Panc1 (cell line): ENCODE measurements around the gene ST8SIA3. TPM values are rescaled to one million over a fixed set of nuclear protein-coding genes. Genes with fewer than 3 reads are reported as not detected.

Experiments
- ATAC-seq: fragments of 200-7000 bp; cut with Tn5 transposase; 2 replicates; pipeline ENCODE4 v1.9.1; 2020; ENCODE audit warnings: mild to moderate bottlenecking, moderate library complexity
- BruUV-seq: library from RNA; stranded (reverse); fragments of 400-500 nt; replicated peaks from 2 replicates; lab custom pipeline; 2021; lab: Mats Ljungman, UMichigan
- CTCF ChIA-PET: fragments of 300-600 bp; sonication (Branson Sonifier 250); formaldehyde crosslinking; loops from one replicate; lab custom pipeline; 2022; ENCODE audit warnings: antibody characterized with exemption; lab: Charles Lee
- POLR2A ChIA-PET: fragments of 300-600 bp; sonication (Branson Sonifier 250); formaldehyde crosslinking; loops from one replicate; lab custom pipeline; 2022; ENCODE audit warnings: antibody characterized with exemption; lab: Charles Lee
- DNase-seq: peaks from one replicate; pipeline ENCODE4 v3.0.0-alpha.2; 2010; ENCODE audit warnings: low read depth, low spot score
- H3K27ac ChIP-seq: 2 replicates; pipeline ENCODE4 v1.5.1; 2011; ENCODE audit warnings: mild to moderate bottlenecking, low read length, inconsistent platforms
- H3K27me3 ChIP-seq: fragments of 200-500 bp; sonication (Bioruptor generic); 2 replicates; pipeline ENCODE4 v1.6.0; 2014; ENCODE audit warnings: low read length, inconsistent platforms; ENCODE audit not compliant: control insufficient read depth, insufficient read depth
- H3K36me3 ChIP-seq: fragments of 200-500 bp; sonication (Bioruptor generic); 2 replicates; pipeline ENCODE4 v1.5.1; 2014; ENCODE audit warnings: inconsistent platforms, mild to moderate bottlenecking, low read length, moderate library complexity; ENCODE audit not compliant: control insufficient read depth, insufficient read depth
- H3K4me1 ChIP-seq: 2 replicates; pipeline ENCODE4 v1.5.1; 2011; ENCODE audit warnings: inconsistent platforms, mild to moderate bottlenecking, low read length, moderate library complexity; ENCODE audit not compliant: control insufficient read depth, insufficient read depth
- H3K4me3 ChIP-seq, 2 experiments: 2 replicates each; pipeline ENCODE4 v1.5.1; 2011 to 2012; ENCODE audit warnings: low read depth in 2 of 2, low read length in 2 of 2, mild to moderate bottlenecking in 2 of 2, inconsistent platforms in 1 of 2, moderate library complexity in 1 of 2
- H3K9me3 ChIP-seq: fragments of 200-500 bp; sonication (Bioruptor generic); 2 replicates; pipeline ENCODE4 v1.5.1; 2014; ENCODE audit warnings: low read depth, mild to moderate bottlenecking, inconsistent platforms, low read length, moderate library complexity; ENCODE audit not compliant: control insufficient read depth, insufficient read depth
- CTCF ChIP-seq: fragments of 450-650 bp; IDR thresholded peaks from 2 replicates; pipeline ENCODE4 v1.5.1; 2017; ENCODE audit warnings: mild to moderate bottlenecking
- POLR2AphosphoS5 ChIP-seq: IDR thresholded peaks from 2 replicates; pipeline ENCODE4 v1.6.1; 2012; ENCODE audit warnings: mild to moderate bottlenecking, low read depth, low read length, moderate library complexity
- SIN3A ChIP-seq: IDR thresholded peaks from 2 replicates; pipeline ENCODE4 v1.6.1; 2012; ENCODE audit warnings: low read depth, mild to moderate bottlenecking, low read length, moderate library complexity, borderline replicate concordance; ENCODE audit not compliant: insufficient read depth
- TCF7L2 ChIP-seq: IDR thresholded peaks from 2 replicates; pipeline ENCODE4 v1.6.1; 2011; ENCODE audit warnings: mild to moderate bottlenecking, low read depth, low read length, inconsistent platforms
- in situ Hi-C: cut with HindIII; loops from 2 replicates; pipeline ENCODE4 v1.10.0; 2016; ENCODE audit warnings: low sequenced_read_pairs, low pct_unique_long_range_greater_than_20kb
- intact Hi-C: fragments of 100-400 bp; cut with micrococcal nuclease; formaldehyde crosslinking; loops from one replicate; pipeline ENCODE4 v1.10.0; 2022; ENCODE audit not compliant: unreplicated experiment
- total RNA-seq: library from RNA; stranded (reverse); gene quantifications from one replicate; pipeline ENCODE4 v1.2.1, GENCODE V29; 2021; ENCODE audit not compliant: unreplicated experiment
- TF ChIP-seq, protein P1 (sequence below), 2 experiments: IDR thresholded peaks; 2 replicates each; pipeline ENCODE4 v1.6.1; 2011 to 2012; ENCODE audit warnings: low read depth in 2 of 2, control low read depth in 1 of 2, low read length in 1 of 2, mild to moderate bottlenecking in 1 of 2, moderate library complexity in 1 of 2; ENCODE audit not compliant: insufficient read depth in 1 of 2

Gene ST8SIA3
- total RNA-seq, 1 experiment from 2014 or later = not detected

- in situ Hi-C loops (no loop called here), intact Hi-C loops (no loop called here)
- no peak for ATAC-seq
- TF ChIP-seq, protein P1, sequence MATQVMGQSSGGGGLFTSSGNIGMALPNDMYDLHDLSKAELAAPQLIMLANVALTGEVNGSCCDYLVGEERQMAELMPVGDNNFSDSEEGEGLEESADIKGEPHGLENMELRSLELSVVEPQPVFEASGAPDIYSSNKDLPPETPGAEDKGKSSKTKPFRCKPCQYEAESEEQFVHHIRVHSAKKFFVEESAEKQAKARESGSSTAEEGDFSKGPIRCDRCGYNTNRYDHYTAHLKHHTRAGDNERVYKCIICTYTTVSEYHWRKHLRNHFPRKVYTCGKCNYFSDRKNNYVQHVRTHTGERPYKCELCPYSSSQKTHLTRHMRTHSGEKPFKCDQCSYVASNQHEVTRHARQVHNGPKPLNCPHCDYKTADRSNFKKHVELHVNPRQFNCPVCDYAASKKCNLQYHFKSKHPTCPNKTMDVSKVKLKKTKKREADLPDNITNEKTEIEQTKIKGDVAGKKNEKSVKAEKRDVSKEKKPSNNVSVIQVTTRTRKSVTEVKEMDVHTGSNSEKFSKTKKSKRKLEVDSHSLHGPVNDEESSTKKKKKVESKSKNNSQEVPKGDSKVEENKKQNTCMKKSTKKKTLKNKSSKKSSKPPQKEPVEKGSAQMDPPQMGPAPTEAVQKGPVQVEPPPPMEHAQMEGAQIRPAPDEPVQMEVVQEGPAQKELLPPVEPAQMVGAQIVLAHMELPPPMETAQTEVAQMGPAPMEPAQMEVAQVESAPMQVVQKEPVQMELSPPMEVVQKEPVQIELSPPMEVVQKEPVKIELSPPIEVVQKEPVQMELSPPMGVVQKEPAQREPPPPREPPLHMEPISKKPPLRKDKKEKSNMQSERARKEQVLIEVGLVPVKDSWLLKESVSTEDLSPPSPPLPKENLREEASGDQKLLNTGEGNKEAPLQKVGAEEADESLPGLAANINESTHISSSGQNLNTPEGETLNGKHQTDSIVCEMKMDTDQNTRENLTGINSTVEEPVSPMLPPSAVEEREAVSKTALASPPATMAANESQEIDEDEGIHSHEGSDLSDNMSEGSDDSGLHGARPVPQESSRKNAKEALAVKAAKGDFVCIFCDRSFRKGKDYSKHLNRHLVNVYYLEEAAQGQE (IDR thresholded peaks at IDR 0.05; ENCODE audit: insufficient read depth in 1 of 2, low read depth in 2 of 2, low read length in 1 of 2) = no peak
- TF ChIP-seq POLR2AphosphoS5 (no peak), SIN3A (no peak), TCF7L2 (no peak), CTCF (no peak)
- Histone ChIP-seq H3K9me3 (no peaks in the 10 kb centered on the region), H3K36me3 (no peaks in the 10 kb centered on the region), H3K27ac (no peak overlapping the region), H3K4me3 (no peak overlapping the region), H3K4me1 (no peaks in the 10 kb centered on the region), H3K27me3 (no peaks in the 10 kb centered on the region; the same call in 1 of the 2 replicates)
- ChIA-PET CTCF (no interaction called here), POLR2A (no interaction called here)
- no TSS peak for BruUV-seq
- DNase-seq = no peak
These were observed 5.5 kb upstream of the ST8SIA3 start for GRCh38 chr18:57346876-57347275.

DNA sequence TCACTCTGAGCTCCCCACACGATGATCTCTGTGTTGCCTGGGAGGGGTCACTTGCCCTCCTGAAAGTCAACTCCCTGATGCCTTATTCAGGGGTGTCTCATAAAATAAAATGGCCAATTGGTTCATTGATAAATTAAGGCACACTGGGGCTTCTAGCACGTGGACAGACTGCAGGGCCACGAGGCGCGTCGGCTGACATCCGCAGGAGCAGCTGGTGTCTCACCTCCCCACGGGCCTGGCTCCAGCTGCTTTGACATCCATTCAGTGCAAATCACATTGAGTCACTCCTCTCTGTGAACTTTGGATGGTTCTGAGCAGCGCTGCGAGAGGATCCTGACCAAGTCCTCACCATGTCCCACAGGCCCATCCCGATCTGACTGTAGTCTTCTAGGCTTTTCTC, 4.6 kb upstream of the ST8SIA3 start:
- Histone ChIP-seq H3K4me1 (no peaks in the 10 kb centered on the region), H3K27me3 (no peaks in the 10 kb centered on the region; the same call in 1 of the 2 replicates), H3K4me3 (no peak overlapping the region), H3K9me3 (no peaks in the 10 kb centered on the region), H3K27ac (no peak overlapping the region), H3K36me3 (no peaks in the 10 kb centered on the region)
- DNase-seq (no peak), ATAC-seq (no peak)
- intact Hi-C loops = no loop called here
- in situ Hi-C loops = no loop called here
- TF ChIP-seq SIN3A = no peak
- TF ChIP-seq CTCF = no peak
- no peak for TF ChIP-seq POLR2AphosphoS5
- TF ChIP-seq, protein P1 (IDR thresholded peaks at IDR 0.05; ENCODE audit: insufficient read depth in 1 of 2, low read depth in 2 of 2, low read length in 1 of 2) = no peak
- TF ChIP-seq TCF7L2 = no peak
- CTCF ChIA-PET = no interaction called here
- no TSS peak for BruUV-seq
- POLR2A ChIA-PET = no interaction called here
